A549 treated with DMSO at 1 μM for 4 hours (cell line): ENCODE data around the gene FAM200C. TPM values are rescaled to one million over a fixed set of nuclear protein-coding genes. Genes with fewer than 3 reads are reported as not detected.

Experiments used
- total RNA-seq: library from RNA; stranded (reverse); fragments of 200-300 nt; extraction: Qiagen RNA extraction; gene quantifications from 5 replicates; pipeline ENCODE4 v1.2.3, GENCODE V29; 2022; ENCODE audit warnings: low read depth

FAM200C gene
- 1.3 to 2.7 TPM (median 2.5 TPM) in 5 replicates for total RNA-seq

DNA sequence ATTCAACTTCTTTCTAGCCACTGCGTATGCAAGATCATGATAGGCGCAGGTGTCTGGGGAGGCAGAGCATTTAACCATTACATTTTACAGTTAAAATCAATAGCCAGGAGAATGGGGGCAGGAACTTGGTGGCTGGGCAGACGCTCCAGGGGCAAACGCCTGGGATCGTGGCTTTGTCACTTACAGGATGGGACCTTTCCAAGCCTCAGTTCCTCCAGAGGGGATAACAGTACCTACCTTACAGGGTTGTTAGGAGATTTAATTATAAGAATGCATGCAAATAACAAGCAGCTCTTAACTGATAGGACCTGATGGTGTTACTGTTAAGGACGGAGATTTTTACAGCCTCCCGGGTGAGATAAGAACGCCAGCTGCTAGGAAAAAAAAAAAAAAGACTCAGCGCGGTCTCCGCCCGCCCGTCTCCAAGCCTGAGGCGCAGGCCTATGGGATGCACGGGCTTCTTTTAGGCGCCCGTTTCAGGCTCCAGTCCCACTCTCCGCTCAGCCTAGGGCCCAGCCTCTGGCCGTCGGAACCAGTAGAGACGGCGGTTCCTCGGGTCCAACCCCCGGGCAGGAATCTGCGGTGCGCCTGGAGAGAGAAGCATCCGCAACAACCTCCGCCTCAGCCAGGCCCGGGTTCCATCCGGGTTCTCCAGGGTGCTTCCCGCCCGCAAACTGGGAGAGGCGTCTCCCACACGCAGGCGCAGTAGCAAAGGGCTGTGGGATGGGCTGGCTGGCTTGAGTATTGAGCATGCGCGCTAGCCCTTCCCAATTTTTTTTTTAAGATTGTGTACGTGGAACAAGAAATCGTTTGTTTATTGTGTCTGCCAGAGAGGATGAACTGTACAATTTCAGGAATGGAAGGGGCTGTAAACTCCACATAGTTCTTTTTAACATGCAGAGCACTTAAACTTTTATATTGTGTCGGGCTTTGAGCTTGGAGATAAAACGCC, at the start of gene FAM200C:
TSS of gene FAM200C (minus strand) at position 653 of the 952 bp plus-strand sequence. CDS start 4,564 bp downstream, outside the sequence.

GRCh38 chr5:160421625-160422258, 21.9 kb upstream of the FAM200C start, which contains the start of gene PTTG1:
Gene PTTG1, plus strand, starts transcription at chr5:160421855. Its CDS starts 458 bp downstream, at chr5:160422313.

DNA sequence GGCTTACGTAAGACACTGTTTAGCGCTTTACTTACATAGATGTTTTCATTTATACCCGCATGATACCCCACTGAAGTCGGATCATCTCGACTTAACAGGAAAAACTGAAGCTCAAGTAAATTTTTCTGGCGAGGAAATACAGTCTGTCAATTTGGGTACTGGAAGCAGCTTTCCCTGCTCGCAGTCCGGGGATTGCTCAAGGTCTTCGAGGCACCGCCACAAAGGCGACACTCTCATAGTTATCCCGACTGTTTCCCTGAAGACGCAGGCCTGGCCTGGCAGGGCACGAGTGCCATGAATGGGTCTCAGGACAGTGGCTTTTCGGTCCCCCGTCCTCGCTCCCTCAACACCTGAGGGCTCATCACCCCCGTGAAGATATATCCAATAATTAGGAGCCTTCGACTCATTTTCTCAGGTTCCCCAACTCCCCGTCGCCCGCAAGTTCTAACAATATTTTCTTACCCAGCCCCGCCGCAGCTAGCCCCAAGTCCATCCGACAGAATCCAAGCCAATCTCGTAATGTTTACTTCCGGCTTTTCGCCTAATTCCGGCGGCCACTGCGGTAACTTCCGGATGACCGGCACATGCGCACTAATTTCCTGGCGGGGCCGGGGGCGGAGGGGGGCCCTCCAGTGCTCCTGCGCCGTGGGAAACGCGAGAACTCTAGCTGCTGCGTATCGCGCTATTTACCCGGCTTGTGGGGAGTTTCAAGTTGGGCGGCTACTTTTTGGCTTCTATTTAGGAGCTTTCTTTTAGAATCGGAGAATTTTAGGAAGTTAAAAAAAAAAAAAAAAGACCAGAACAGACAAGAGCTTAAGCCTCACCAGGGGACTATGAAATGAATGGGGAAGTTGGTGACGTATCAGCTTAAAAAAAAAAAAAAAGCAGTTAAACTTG, 19.0 kb upstream of the FAM200C start, which contains the start of gene SLU7:
TSS of gene SLU7 (minus strand) at position 521 of the 897 bp plus-strand sequence. CDS start 3,787 bp downstream, outside the sequence.

DNA sequence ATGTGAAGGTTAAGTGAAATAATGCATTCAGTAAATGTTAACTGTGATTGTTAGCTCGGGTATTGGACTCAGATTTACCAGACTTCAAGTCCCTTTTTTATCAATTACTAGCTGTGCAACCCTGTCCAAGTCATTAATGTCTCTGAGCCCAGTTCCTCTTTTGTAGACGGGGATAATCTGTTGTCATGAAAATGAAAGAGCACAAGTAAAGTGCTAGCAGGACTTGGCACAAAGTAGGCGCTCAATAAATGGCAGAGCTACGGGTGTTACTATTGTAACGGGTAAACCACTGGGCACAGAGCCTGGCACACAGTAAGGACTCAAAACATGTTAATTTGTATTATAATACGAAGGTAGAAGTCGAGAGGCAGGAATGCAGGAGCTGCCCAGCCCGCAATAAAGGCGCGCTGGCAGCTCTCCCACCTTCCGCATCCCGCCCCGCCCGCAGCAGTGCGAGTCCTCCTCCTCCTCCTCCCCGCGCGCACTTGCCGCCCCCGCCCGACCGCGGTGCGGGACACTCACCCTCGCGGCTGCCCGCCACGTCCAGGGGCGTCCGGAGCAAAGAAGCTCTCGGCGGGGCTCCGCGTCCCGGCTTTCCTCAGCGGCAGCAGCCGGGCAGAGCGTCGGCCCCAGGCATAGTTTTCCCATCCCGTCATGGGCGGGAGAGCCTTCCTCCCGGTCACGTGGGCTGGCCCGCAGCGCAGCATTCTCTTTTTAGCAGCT, 29.7 kb downstream of the FAM200C start, which contains the start of gene C1QTNF2:
TSS of gene C1QTNF2 (minus strand) at position 637 of the 723 bp plus-strand sequence. CDS start 15,615 bp downstream, outside the sequence.

Other genes with a start within 250 kb of the FAM200C start
- gene FABP6, start 170.5 kb downstream of the FAM200C start, total RNA-seq = 0.57 to 1.0 TPM (median 0.85 TPM) in 5 replicates
- 11.2 to 14.0 TPM (median 12.4 TPM) in 5 replicates for gene CCNJL, start 87.5 kb downstream of the FAM200C start, total RNA-seq
- 0.07 to 0.19 TPM (median 0.11 TPM) in 3 of 5 replicates, not detected in the others for gene C1QTNF2, start 29.4 kb downstream of the FAM200C start, total RNA-seq
- 41.7 to 66.1 TPM (median 52.3 TPM) in 5 replicates for gene SLU7, start 19.0 kb upstream of the FAM200C start, total RNA-seq
- 194 to 300 TPM (median 218 TPM) in 5 replicates for gene PTTG1, start 21.8 kb upstream of the FAM200C start, total RNA-seq